Right lobe of liver (tissue), 4 donors: ENCODE measurements around the gene GTSF1L.

Experiments used
- CTCF ChIP-seq, 4 donors: fragments of 200-600 bp in 3 of 4; fragments of 450-650 bp in 1 of 4; IDR thresholded peaks; one replicate each; pipeline versions ENCODE4 v1.5.1 to v1.8.0; 2016 to 2022; ENCODE audit warnings: antibody characterized with exemption in 4 of 4, mild to moderate bottlenecking in 2 of 4
- POLR2A ChIP-seq: fragments of 450-650 bp; IDR thresholded peaks from one replicate; pipeline ENCODE4 v1.6.1; 2017; ENCODE audit warnings: antibody characterized with exemption, mild to moderate bottlenecking
- donor health status: DM: no; HTN: no; CAD: no.
- donor health status: DM: no; HTN: no; CAD: no.
- donor health status: DM: no; HTN: yes; CAD: no.

- TF ChIP-seq CTCF (IDR thresholded peaks at IDR 0.05) (no peak), POLR2A (no peak)
Measured at GRCh38 chr20:43767686-43768474, 41.1 kb upstream of the GTSF1L start.
